OCI-LY3 (cell line): Measurements from ENCODE around the gene RTBDN.

Source experiments
- H2AFZ ChIP-seq: fragments of 200-600, 300-600 bp; shearing (Covaris generic); 2 replicates; pipeline ENCODE4 v1.6.0; 2014; ENCODE audit warnings: antibody characterized with exemption, low read depth, low read length
- H3K27ac ChIP-seq: fragments of 200-600, 300-600 bp; sonication (generic); 2 replicates; pipeline ENCODE4 v1.5.1; 2014; ENCODE audit warnings: mild to moderate bottlenecking, low read length, moderate library complexity, mixed read lengths
- H3K27me3 ChIP-seq: fragments of 200-600, 300-600 bp; sonication (generic); 2 replicates; pipeline ENCODE4 v1.6.1; 2014; ENCODE audit warnings: low read depth, low read length, mixed read lengths
- H3K36me3 ChIP-seq: fragments of 200-600, 300-600 bp; sonication (generic); replicated peaks from 2 replicates; pipeline ENCODE3; 2014; ENCODE audit warnings: low read depth, low read length, mixed read lengths
- H3K4me1 ChIP-seq: fragments of 300-600, 200-600 bp; sonication (generic); 2 replicates; pipeline ENCODE4 v1.6.1; 2014; ENCODE audit warnings: low read length, mixed read lengths
- H3K4me2 ChIP-seq: fragments of 200-600, 300-600 bp; sonication (generic); 2 replicates; pipeline ENCODE4 v1.6.1; 2014; ENCODE audit warnings: low read length, mixed read lengths
- H3K4me3 ChIP-seq: fragments of 300-600, 200-600 bp; sonication (generic); 2 replicates; pipeline ENCODE4 v1.5.1; 2014; ENCODE audit warnings: antibody characterized with exemption, mild to moderate bottlenecking, low read length, moderate library complexity
- H3K79me2 ChIP-seq: fragments of 300-600, 200-600 bp; shearing (Covaris generic); 2 replicates; pipeline ENCODE4 v1.6.1; 2014; ENCODE audit warnings: mild to moderate bottlenecking, low read length, mixed read lengths
- H3K9ac ChIP-seq: fragments of 300-600, 200-600 bp; shearing (Covaris generic); 2 replicates; pipeline ENCODE4 v1.6.0; 2014; ENCODE audit warnings: mild to moderate bottlenecking, low read length, moderate library complexity
- H3K9me3 ChIP-seq: fragments of 200-600, 300-600 bp; shearing (Covaris generic); 2 replicates; pipeline ENCODE4 v1.6.1; 2014; ENCODE audit warnings: low read length, mixed read lengths; ENCODE audit not compliant: insufficient read depth
- H4K20me1 ChIP-seq: fragments of 200-600, 300-600 bp; sonication (generic); 2 replicates; pipeline ENCODE4 v1.6.1; 2016; ENCODE audit warnings: low read length, mixed read lengths; ENCODE audit not compliant: insufficient read depth
- CTCF ChIP-seq: fragments of 200-600, 300-600 bp; sonication (generic); IDR thresholded peaks from 2 replicates; pipeline ENCODE4 v1.5.1; 2014; ENCODE audit warnings: antibody characterized with exemption, low read length, low read depth
- EZH2phosphoT487 ChIP-seq: fragments of 200-600 bp; shearing (Covaris generic); IDR thresholded peaks from 2 replicates; pipeline ENCODE4 v1.6.1; 2018; ENCODE audit warnings: antibody characterized with exemption, mixed run types, low read depth

Gene RTBDN

GRCh38 chr19:12787458-12787857, 46.9 kb downstream of the RTBDN start:
- H3K9ac ChIP-seq, result no peak overlapping the region
- peaks cover 8% of the 10 kb centered on the region for H3K36me3 ChIP-seq
- H4K20me1 ChIP-seq, result no peaks in the 10 kb centered on the region; the same call in 1 of the 2 replicates
- H2AFZ ChIP-seq, result no peak overlapping the region
- H3K79me2 ChIP-seq, result peaks cover 27% of the 10 kb centered on the region
- no peaks in the 10 kb centered on the region for H3K27me3 ChIP-seq
- no peak overlapping the region for H3K4me3 ChIP-seq
- TF ChIP-seq CTCF (no peak), EZH2phosphoT487 (no peak)
- peak overlapping the region; percentile 93 for H3K27ac ChIP-seq
- H3K9me3 ChIP-seq, result no peaks in the 10 kb centered on the region
- peaks cover 69% of the 10 kb centered on the region for H3K4me1 ChIP-seq
- no peak overlapping the region for H3K4me2 ChIP-seq

DNA sequence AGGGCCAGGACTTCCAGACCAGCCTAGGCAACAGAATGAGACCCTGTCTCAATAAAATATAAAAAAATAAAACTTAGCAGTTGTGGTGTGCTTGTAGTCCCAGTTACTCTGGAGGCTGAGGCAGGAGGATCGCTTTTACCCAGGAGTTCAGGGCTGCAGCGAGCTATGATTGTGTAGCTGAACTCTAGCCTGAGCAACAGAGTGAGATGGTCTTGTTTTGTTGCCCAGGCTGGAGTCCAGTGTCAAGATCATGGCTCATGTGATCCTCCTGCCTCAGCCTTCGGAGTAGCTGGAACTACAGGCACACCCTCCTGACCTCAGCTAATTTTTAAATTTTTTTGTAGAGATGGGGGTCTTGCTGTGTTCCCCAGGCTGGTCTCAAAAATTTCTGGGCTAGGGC, 47.4 kb downstream of the RTBDN start:
- peak overlapping the region; percentile 93 for H3K27ac ChIP-seq
- TF ChIP-seq CTCF, result no peak
- TF ChIP-seq EZH2phosphoT487, result no peak
- H3K36me3 ChIP-seq, result peaks cover 3% of the 10 kb centered on the region
- no peaks in the 10 kb centered on the region for H3K9me3 ChIP-seq
- H3K4me1 ChIP-seq, result peaks cover 73% of the 10 kb centered on the region
- peak overlapping the region; percentile 85 for H3K9ac ChIP-seq
- H3K4me3 ChIP-seq, result no peak overlapping the region
- peak overlapping the region; percentile 99 for H3K4me2 ChIP-seq
- peaks cover 22% of the 10 kb centered on the region for H3K79me2 ChIP-seq
- H4K20me1 ChIP-seq, result no peaks in the 10 kb centered on the region; the same call in 1 of the 2 replicates
- H2AFZ ChIP-seq, result no peak overlapping the region
- no peaks in the 10 kb centered on the region for H3K27me3 ChIP-seq

DNA sequence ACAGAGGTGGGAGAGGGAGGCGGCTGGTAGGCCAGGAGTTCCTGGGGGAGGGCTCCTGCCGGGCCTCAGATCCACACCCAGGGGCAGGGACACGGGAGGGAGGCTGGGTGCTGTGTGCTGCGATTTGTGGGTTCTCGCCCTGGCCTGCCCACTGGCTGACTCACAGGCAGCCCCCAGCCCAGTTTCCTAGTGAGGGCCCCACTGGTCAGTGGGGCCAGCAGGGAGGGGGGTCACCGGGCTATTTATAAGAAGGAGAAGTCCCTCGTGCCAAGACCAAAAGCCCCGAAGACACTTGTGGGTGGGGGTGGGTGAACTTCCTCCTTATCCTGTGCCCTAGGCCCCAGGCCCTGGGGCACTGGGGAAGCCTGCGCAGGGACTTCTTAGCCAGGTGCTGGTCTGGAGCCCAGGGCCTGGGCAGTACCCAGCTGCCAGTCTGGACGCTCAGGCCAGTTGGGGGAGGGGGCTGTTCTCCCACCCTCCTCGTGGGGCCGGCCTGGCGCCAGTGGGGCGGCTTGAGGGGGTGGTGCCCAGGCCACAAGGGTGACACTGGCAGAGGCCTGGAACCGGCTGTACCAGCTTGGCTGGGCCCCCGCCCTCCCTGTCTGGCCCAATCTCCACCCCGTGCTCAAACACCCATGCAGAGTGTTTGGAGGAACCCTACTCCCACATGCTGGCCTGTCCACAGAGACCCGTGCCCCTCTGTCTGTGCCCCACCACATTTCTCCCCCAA, 48.1 kb downstream of the RTBDN start:
- Histone ChIP-seq H3K9ac (peak overlapping the region; percentile 85), H3K4me2 (peak overlapping the region; percentile 99), H2AFZ (no peak overlapping the region; the same call in 1 of the 2 replicates)

More for the DNA sequence above, 48.1 kb downstream of the RTBDN start:
- no peaks in the 10 kb centered on the region for H3K27me3 ChIP-seq
- peaks cover 16% of the 10 kb centered on the region for H3K79me2 ChIP-seq
- H3K27ac ChIP-seq, result peak overlapping the region; percentile 93
- H3K9me3 ChIP-seq, result no peaks in the 10 kb centered on the region
- H3K4me1 ChIP-seq, result peaks cover 79% of the 10 kb centered on the region
- no peak for TF ChIP-seq CTCF
- TF ChIP-seq EZH2phosphoT487, result no peak
- no peaks in the 10 kb centered on the region for H3K36me3 ChIP-seq
- H3K4me3 ChIP-seq, result no peak overlapping the region
- no peaks in the 10 kb centered on the region for H4K20me1 ChIP-seq
